HG02973 (cell line): ENCODE measurements around the gene ACKR4.
"Not testable (repeated sequence)": the region's sequence is repeated elsewhere in the genome, so short reads cannot be mapped to it uniquely, and the experiment has no call there.

Experiments
- ATAC-seq: cut with Tn5 transposase; IDR thresholded peaks from one replicate; pipeline ENCODE4 v1.9.1; 2021; ENCODE audit warnings: moderate library complexity; ENCODE audit not compliant: unreplicated experiment

The ACKR4 gene

GRCh38 chr3:132596816-132597433, at the start of gene ACKR4:
ACKR4 (plus strand) TSS chr3:132597270; CDS start chr3:132600398, 3,128 bp downstream.
- no peak for ATAC-seq

- ATAC-seq = no peak
These were observed 47.9 kb upstream of the ACKR4 start for GRCh38 chr3:132549169-132549568.

GRCh38 chr3:132549890-132550578, 47.0 kb upstream of the ACKR4 start:
- peak; percentile 73 for ATAC-seq

GRCh38 chr3:132550579-132551305, 46.3 kb upstream of the ACKR4 start:
- ATAC-seq = no peak

- ATAC-seq = no peak
These were observed 43.2 kb upstream of the ACKR4 start for GRCh38 chr3:132553826-132554225.

- ATAC-seq = no peak
These were observed 42.6 kb upstream of the ACKR4 start for GRCh38 chr3:132554437-132554836.

GRCh38 chr3:132555306-132556035, 41.6 kb upstream of the ACKR4 start:
- no peak for ATAC-seq

- ATAC-seq = not testable (repeated sequence)
These were observed 41.1 kb upstream of the ACKR4 start for GRCh38 chr3:132556036-132556386.

- ATAC-seq = no peak
These were observed 40.4 kb upstream of the ACKR4 start for GRCh38 chr3:132556508-132557159.

- no peak for ATAC-seq
These were observed 36.1 kb upstream of the ACKR4 start for GRCh38 chr3:132561003-132561402.

GRCh38 chr3:132563420-132564069, 33.5 kb upstream of the ACKR4 start:
- ATAC-seq = no peak

- ATAC-seq = no peak
These were observed 33.0 kb upstream of the ACKR4 start for GRCh38 chr3:132564070-132564465.

GRCh38 chr3:132568422-132568821, 28.6 kb upstream of the ACKR4 start:
- ATAC-seq = no peak

GRCh38 chr3:132569153-132569552, 27.9 kb upstream of the ACKR4 start:
- no peak for ATAC-seq

- no peak for ATAC-seq
These were observed 27.5 kb upstream of the ACKR4 start for GRCh38 chr3:132569580-132569979.

- no peak for ATAC-seq
These were observed 27.1 kb upstream of the ACKR4 start for GRCh38 chr3:132570016-132570415.

GRCh38 chr3:132573797-132574211, 23.3 kb upstream of the ACKR4 start:
- ATAC-seq = no peak

GRCh38 chr3:132587401-132587800, 9.7 kb upstream of the ACKR4 start:
- ATAC-seq = no peak

GRCh38 chr3:132592216-132592615, 4.9 kb upstream of the ACKR4 start:
- ATAC-seq = no peak

GRCh38 chr3:132593241-132593946, 3.7 kb upstream of the ACKR4 start:
- ATAC-seq = no peak
